T-helper 17 cell (primary cell): ENCODE measurements around the gene SYNJ2. TPM values are rescaled to one million over a fixed set of nuclear protein-coding genes. Genes with fewer than 3 reads are reported as not detected.

Experiments used
- ATAC-seq: fragments of 150-1000 bp; cut with Tn5 transposase; 2 replicates; pipeline ENCODE4 v1.10.0; 2021; ENCODE audit warnings: mild to moderate bottlenecking, moderate library complexity
- DNase-seq, 3 donors: peaks; one replicate each; pipeline versions ENCODE4 v3.0.0 to v3.0.0-alpha.2; 2020 to 2021
- H3K9me3 ChIP-seq: one replicate; pipeline ENCODE4 v1.7.0; 2013; ENCODE audit warnings: low read length, mild to moderate bottlenecking; ENCODE audit not compliant: control insufficient read depth, poor library complexity, severe bottlenecking
- H3K27ac Mint-ChIP-seq: one replicate; pipeline ENCODE4 v1.8.0; 2022; ENCODE audit warnings: mild to moderate bottlenecking, moderate library complexity, mixed read lengths
- H3K27me3 Mint-ChIP-seq: one replicate; pipeline ENCODE4 v1.8.0; 2022; ENCODE audit warnings: mixed read lengths
- H3K36me3 Mint-ChIP-seq: one replicate; pipeline ENCODE4 v1.8.0; 2022; ENCODE audit warnings: low read depth, mixed read lengths
- H3K4me1 Mint-ChIP-seq: one replicate; pipeline ENCODE4 v1.8.0; 2022; ENCODE audit warnings: mild to moderate bottlenecking, mixed read lengths
- H3K4me3 Mint-ChIP-seq: one replicate; pipeline ENCODE4 v1.8.0; 2022; ENCODE audit warnings: mild to moderate bottlenecking, moderate library complexity, mixed read lengths
- total RNA-seq, 4 donors: library from RNA in 2 of 4; stranded (reverse) in 2 of 4; gene quantifications; one replicate each; pipeline ENCODE4 v1.2.3 and lab custom pipeline; 2022 to 2026

SYNJ2 gene
- total RNA-seq, 2 donors from 2014 or later: 43.6 to 45.0 TPM

DNA sequence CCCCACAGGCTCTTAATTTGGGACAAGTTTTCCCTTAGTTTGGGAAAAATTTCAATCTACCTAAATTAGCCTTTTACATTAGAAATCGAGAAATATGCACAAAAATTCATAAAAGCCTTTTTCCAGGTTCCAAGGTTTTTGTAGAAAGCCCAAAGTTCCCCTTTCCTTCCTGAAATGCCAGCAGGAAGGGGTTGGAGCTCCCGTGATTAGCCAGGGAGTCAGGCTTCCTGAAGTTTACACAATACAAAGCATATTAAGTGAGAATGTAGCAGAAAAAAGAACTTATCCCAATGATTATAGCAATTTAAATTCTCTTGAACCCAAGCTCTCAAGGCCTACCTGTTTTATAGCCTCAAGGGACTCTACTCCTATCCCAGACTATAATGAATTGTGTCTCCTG, 39.1 kb downstream of the SYNJ2 start:
- ATAC-seq (no peak), DNase-seq (no peak)
- H3K27me3 Mint-ChIP-seq: no peaks in the 10 kb centered on the region
- no peaks in the 10 kb centered on the region for H3K9me3 ChIP-seq
- H3K36me3 Mint-ChIP-seq: peaks cover 7% of the 10 kb centered on the region
- no peak overlapping the region for H3K4me3 Mint-ChIP-seq
- peaks cover 14% of the 10 kb centered on the region for H3K4me1 Mint-ChIP-seq
- peak overlapping the region; percentile 69 for H3K27ac Mint-ChIP-seq

DNA sequence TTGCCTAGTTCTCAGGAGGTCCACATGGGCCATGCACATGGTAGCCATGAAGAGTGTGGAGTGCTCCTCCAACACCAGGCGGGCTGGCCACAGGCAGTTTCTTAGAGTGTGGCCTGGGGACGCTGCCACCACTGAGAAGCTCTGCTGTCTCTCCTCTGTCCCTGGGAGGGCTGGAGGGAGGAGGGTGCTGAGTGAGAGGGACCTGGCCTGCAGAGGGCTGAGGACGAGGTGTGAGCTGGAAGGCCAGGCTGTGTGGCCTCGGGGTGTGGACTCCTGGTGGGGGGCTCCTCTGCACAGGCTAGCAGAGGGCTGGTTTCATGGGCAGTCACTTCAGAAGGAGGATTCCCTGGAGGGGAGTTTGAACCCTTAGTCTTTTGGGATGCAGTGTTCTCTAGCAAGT, 39.7 kb downstream of the SYNJ2 start:
- Mint-ChIP-seq H3K36me3 (peaks cover 7% of the 10 kb centered on the region), H3K4me3 (no peak overlapping the region), H3K27ac (peak overlapping the region; percentile 69), H3K4me1 (peaks cover 19% of the 10 kb centered on the region), H3K27me3 (no peaks in the 10 kb centered on the region)
- ATAC-seq (no peak), DNase-seq (no peak)
- no peaks in the 10 kb centered on the region for H3K9me3 ChIP-seq

DNA sequence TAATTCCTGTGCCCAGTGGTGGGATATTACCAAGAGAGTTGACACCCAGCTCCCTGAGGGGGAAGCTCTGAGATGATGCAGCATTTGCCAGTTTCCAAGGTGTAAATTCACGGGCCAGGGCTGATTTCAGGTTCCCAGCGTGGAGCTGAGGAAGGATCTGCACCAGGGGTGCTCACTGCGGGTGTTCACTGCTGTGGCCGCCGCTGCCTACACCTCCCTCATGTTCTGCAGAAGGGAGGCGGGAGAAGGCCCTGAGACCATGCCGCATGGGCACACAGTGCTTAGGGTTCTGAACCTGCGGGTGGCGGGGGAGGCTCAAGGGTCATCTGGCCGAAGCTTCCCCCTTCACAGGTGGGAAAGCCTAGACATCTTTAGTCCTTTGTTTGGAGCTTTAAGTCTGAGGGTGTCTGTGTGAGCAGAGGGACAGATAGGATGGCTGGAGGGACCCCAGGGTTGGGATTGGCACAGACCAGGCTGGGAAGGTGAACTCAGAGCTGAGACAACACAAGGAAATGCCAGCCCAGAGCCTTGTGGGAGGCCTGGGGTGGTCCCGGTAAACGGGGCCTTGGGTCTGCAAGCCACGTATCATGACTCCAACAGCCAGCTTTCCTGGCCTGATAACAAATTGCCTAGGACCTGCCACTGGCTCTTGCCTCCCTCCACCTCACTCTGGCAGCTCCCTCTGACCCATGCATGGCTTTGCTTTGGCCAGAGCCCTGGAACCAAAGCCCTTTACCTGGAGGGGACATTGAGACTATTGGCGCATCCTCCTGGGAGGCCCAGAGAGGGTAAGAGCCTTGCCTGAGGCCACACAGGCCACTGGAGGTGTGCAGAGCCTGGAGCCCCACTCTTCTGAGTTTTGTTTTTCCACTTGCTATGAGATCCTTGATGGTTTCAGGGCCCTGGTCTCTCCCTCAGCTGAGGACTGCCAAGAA, 40.4 kb downstream of the SYNJ2 start:
- Mint-ChIP-seq H3K4me3 (no peak overlapping the region), H3K27ac (peak overlapping the region; percentile 69), H3K4me1 (peaks cover 24% of the 10 kb centered on the region), H3K27me3 (no peaks in the 10 kb centered on the region), H3K36me3 (peaks cover 7% of the 10 kb centered on the region)
- no peaks in the 10 kb centered on the region for H3K9me3 ChIP-seq
- ATAC-seq (no peak), DNase-seq (no peak)

DNA sequence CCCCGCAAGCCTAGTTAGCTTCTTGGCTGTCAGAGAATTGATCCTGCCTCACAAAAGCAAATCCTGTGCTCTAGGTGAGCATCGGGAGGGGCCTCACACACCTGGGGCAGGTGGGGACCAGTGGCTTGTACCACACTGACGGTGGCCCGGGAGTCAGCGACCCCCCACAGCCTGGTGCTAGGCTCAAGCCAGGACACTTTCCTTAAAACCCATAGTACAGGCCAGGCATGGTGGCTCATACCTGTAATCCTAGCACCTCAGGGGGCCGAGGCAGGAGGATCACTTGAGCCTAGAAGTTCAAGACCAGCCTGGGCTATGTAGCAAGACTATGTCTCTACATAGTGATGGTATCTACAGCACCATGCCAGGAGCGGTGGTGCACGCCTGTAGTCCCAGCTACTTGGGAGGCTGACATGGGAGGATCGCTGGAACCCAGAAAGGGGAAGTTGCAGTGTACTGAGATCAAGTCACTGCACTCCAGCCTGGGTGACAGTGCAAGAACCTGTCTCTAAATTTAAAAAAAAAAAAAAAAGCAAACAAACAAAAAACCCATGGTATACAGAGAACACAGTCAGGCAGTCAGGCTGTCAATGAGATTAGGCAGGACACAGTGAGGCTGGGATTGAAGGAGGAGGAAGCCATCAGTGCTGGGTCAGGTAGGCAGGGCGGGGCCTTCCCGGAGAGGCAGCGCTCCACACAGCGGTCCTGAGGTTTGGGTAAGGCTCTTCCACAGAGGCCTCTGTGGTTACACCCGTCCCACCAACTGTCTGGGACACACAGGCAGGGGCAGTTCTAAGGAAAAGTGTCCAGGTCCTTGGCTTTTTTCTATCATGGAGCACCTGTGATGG, 41.3 kb downstream of the SYNJ2 start:
- no peaks in the 10 kb centered on the region for H3K9me3 ChIP-seq
- Mint-ChIP-seq H3K36me3 (peaks cover 7% of the 10 kb centered on the region), H3K4me3 (no peak overlapping the region), H3K27ac (peak overlapping the region; percentile 65), H3K27me3 (no peaks in the 10 kb centered on the region), H3K4me1 (peaks cover 33% of the 10 kb centered on the region)
- no peak for ATAC-seq
- DNase-seq: no peak

DNA sequence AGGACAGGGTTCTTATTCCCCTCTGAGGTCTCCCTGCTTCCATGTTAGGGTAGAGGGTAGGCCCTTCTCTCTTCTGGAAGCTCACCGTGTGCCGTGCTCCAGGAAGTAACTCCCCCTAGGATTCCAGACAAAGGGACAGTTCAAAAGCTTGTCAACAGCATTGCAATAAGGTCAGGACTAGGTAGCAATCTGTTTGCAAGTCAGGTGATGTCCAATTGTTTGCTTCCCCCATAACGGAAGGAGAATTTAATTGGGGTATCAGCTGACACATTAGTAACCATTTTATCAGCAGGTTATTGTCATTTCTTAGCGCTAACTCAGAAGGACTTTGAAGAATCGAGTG, 41.9 kb downstream of the SYNJ2 start:
- Mint-ChIP-seq H3K4me3 (no peak overlapping the region), H3K27me3 (no peaks in the 10 kb centered on the region), H3K27ac (peak overlapping the region; percentile 65), H3K36me3 (peaks cover 7% of the 10 kb centered on the region), H3K4me1 (peaks cover 35% of the 10 kb centered on the region)
- DNase-seq (no peak), ATAC-seq (no peak)
- no peaks in the 10 kb centered on the region for H3K9me3 ChIP-seq

DNA sequence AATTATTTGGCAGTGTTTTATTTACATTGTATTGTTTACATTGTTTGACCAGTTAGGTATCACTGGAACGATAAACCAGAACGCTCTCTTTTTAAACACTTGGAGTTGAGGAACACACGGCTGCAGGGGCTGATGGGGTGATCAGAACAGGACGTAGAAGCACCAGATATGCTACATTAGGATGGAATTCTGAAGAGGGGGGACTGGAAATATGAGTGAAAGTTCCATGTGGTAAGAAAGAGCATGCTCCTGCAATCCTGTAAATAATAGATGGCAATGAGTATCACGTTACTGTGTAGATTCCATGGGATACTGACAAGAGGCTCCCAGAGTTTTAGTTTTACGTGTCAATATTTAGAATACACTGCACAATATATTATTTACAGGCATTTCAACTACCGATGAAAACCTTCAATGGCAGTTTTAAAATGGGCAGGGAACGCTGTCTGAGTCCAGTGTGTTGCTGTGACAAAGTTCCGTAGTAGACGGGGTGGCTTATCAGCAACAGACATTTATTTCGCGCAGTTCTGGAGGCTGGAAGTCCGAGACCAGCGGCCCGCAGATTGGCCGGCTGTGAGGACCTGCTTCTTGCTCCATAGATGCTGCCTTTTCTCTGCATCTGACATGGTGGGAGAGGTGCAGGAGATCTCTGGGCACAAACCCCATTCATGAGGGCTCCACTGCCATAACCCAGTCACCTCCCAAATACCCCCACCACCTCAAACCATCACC, 43.1 kb downstream of the SYNJ2 start:
- peaks cover 7% of the 10 kb centered on the region for H3K36me3 Mint-ChIP-seq
- no peak for DNase-seq
- H3K4me3 Mint-ChIP-seq: no peak overlapping the region
- H3K4me1 Mint-ChIP-seq: peaks cover 35% of the 10 kb centered on the region
- ATAC-seq: no peak
- H3K27ac Mint-ChIP-seq: peak overlapping the region; percentile 95
- H3K9me3 ChIP-seq: no peaks in the 10 kb centered on the region
- no peaks in the 10 kb centered on the region for H3K27me3 Mint-ChIP-seq

DNA sequence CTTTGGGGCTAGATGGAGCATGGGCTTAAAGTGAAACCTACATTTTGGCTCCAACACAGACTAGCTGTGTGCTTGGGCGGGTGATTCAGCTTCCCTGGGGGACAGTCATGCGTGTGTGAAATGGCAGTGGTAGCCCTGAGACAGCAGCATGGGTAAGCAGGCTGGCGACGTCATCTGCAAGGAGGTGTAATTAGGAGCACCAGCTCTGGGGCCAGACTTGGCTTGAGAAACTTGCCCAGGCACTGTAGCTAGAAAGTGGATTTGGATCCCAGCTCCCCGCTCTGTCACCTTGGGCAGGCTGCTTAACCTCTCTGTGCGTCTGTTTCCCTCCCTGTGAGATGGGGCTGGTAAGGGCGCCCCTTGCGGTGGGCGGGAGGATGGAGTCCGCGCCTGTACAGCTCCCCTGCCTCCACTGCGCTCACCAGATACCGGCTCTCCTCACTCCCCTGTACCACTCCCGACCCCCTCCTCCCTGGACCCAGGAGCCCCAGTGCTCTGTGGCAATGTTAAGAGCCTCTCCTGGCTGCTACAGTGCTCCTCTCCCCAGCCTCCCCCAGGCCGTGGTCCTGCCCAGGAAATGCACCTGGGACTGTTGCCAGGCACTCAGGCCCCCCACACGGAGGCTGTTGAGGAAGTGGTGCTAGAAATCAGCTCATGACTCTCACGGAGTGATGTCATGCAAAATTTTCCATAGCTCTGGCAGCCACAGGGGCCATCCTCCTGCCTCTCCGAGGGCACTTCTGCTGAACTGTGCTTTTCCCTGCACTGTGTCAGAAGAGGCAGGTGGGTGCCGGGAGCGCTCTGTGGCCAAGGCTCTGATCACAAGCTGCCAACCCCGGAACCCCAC, 44.6 kb downstream of the SYNJ2 start:
- Mint-ChIP-seq H3K4me3 (peak overlapping the region; percentile 86), H3K4me1 (peaks cover 37% of the 10 kb centered on the region), H3K27me3 (no peaks in the 10 kb centered on the region), H3K27ac (peak overlapping the region; percentile 95), H3K36me3 (no peaks in the 10 kb centered on the region)
- ATAC-seq: peak; percentile 77
- peak; percentile 59 to 80 (median 71) for DNase-seq
- H3K9me3 ChIP-seq: no peaks in the 10 kb centered on the region

DNA sequence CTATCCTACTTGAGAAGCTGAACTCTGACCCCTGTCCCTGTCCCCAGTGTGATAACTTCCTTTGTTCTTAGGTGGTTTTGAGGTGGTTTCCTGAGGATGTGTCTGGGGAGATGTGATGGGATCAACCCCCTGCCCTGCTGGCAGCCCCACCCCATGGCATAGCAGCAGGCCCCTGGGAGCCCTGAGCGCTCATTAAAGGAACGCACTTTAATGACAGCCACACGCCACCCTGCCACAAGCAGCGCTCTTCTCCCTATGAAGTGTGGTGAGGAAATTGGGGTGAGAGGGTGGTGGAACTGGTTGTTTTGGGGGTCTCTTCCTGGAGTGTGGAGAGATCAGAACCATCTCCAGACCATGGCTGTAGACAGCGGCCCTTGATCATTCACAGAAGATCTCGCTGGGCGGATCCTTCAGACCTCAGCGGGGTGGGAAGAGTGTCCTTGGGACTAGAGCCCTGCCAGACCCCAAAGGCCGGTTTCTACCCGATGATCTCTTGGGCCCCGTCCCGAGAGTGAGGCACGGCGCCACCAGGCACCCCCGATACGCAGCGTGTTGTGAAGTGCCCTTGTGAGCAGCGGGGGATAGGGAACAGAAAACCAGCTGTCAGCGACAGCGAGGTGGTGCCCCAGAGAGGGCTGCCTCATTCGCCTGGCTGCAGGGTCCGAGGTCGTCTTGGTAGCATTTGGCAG, 45.4 kb downstream of the SYNJ2 start:
- Mint-ChIP-seq H3K4me1 (peaks cover 43% of the 10 kb centered on the region), H3K27me3 (no peaks in the 10 kb centered on the region), H3K27ac (peak overlapping the region; percentile 95), H3K36me3 (peaks cover 2% of the 10 kb centered on the region), H3K4me3 (peak overlapping the region; percentile 86)
- DNase-seq (no peak), ATAC-seq (peak; percentile 70)
- H3K9me3 ChIP-seq: no peaks in the 10 kb centered on the region

DNA sequence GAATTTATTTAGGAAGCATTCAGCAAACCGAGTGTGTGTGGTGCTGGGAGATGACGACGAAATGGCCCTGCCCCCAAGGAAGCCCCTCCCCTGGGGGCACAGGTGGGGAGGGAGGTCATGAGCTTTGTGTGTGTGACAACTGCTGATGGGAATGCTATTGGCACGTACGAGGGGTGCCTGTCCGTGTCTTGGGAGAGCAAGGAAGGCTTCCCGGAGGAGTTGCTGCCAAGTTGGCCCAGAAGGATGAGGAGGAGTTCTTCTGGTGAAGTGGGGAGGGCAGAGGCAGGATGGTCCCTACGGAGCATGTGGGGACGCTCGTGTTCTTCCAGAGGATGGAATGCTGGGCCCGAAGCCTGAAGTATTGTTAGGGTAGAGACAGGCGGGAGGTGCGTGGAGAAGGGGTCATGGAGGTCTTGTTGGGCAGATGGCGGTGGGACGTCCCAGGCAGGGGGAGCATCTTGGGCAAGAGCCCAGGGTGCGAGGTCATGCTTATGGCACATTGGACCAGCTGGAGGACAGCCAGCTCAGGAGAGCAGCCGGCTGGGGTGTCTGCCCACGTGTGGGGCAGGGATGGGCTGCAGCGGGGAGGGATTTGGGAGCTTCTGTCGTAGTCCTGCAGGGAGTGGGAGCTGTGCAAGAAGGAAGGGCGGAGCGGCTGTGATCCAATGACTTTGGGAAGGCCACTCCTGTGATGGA, 46.1 kb downstream of the SYNJ2 start:
- Mint-ChIP-seq H3K27ac (peak overlapping the region; percentile 95), H3K36me3 (peaks cover 2% of the 10 kb centered on the region), H3K27me3 (no peaks in the 10 kb centered on the region), H3K4me1 (peaks cover 43% of the 10 kb centered on the region), H3K4me3 (peak overlapping the region; percentile 86)
- DNase-seq (no peak), ATAC-seq (no peak)
- H3K9me3 ChIP-seq: no peaks in the 10 kb centered on the region

DNA sequence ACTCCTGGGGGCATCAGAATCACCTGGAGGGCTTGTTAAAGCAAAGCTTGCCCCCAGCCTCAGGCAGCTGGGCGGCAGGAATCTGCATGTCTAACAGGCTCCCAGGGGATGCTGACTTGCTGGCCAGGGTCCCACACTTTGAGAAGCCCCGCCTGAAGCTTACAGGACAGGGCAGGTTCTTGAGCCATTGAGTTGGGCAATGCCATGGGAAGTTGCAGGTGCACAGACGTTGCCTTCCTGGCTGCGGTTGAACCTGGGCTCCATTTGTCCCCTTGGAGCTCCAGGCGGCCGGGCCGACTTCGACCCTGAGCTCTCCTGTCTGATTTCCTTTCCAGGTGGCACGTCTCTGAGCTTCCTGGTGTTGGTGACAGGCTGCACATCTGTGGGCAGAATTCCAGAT, 46.8 kb downstream of the SYNJ2 start:
- no peak for ATAC-seq
- no peak overlapping the region for H3K4me3 Mint-ChIP-seq
- H3K27ac Mint-ChIP-seq: peak overlapping the region; percentile 95
- H3K27me3 Mint-ChIP-seq: no peaks in the 10 kb centered on the region
- DNase-seq: no peak
- no peaks in the 10 kb centered on the region for H3K9me3 ChIP-seq
- H3K4me1 Mint-ChIP-seq: peaks cover 45% of the 10 kb centered on the region
- peaks cover 3% of the 10 kb centered on the region for H3K36me3 Mint-ChIP-seq

DNA sequence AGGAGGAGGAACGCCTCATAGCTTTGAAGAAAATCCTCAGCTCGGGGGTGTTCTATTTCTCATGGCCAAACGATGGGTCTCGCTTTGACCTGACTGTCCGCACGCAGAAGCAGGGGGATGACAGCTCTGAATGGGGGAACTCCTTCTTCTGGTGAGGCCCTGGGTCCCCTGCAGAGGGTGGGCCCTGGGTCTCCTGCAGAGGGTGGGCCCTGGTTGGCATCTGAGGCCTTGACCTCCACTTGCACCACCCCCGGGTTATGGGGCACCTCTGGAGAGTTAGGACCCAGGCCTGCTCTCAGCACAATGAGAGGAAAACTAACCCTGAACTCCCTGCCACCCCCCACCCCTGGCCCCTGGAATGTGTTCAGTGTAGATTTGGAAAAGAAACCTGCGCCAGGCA, 47.2 kb downstream of the SYNJ2 start:
- Mint-ChIP-seq H3K4me1 (peaks cover 45% of the 10 kb centered on the region), H3K27me3 (no peaks in the 10 kb centered on the region), H3K27ac (peak overlapping the region; percentile 95), H3K4me3 (no peak overlapping the region), H3K36me3 (peaks cover 3% of the 10 kb centered on the region)
- H3K9me3 ChIP-seq: no peaks in the 10 kb centered on the region
- ATAC-seq: no peak
- DNase-seq: no peak
